WTC11 (cell line): ENCODE data around the gene MITF. TPM values are rescaled to one million over a fixed set of nuclear protein-coding genes. Genes with fewer than 3 reads are reported as not detected.

Experiments
- ATAC-seq: fragments of 200-7000 bp; cut with Tn5 transposase; 2 replicates; pipeline ENCODE4 v1.10.0; 2021; ENCODE audit warnings: mild to moderate bottlenecking, moderate library complexity
- CTCF ChIA-PET: fragments of 300-600 bp; sonication (Branson Sonifier 250); formaldehyde crosslinking; loops from one replicate; lab custom pipeline; 2021; ENCODE audit warnings: antibody characterized with exemption; lab: Charles Lee
- POLR2A ChIA-PET: fragments of 350-600 bp; sonication (Branson Sonifier 250); formaldehyde crosslinking; loops from one replicate; lab custom pipeline; 2021; ENCODE audit warnings: antibody characterized with exemption; lab: Charles Lee
- DNase-seq: peaks from one replicate; pipeline ENCODE4 v3.0.0; 2021; ENCODE audit warnings: low spot score
- H3K27ac Mint-ChIP-seq: 2 replicates; pipeline ENCODE4 v1.8.0; 2021; ENCODE audit warnings: mixed read lengths
- H3K27me3 Mint-ChIP-seq: 2 replicates; pipeline ENCODE4 v1.8.0; 2021; ENCODE audit warnings: low read depth, mild to moderate bottlenecking, moderate library complexity, mixed read lengths
- H3K36me3 Mint-ChIP-seq: 2 replicates; pipeline ENCODE4 v1.8.0; 2021; ENCODE audit warnings: mixed read lengths
- H3K4me1 Mint-ChIP-seq: 2 replicates; pipeline ENCODE4 v1.8.0; 2022; ENCODE audit warnings: mixed read lengths
- H3K4me3 Mint-ChIP-seq: 2 replicates; pipeline ENCODE4 v1.8.0; 2021; ENCODE audit warnings: mild to moderate bottlenecking, moderate library complexity, mixed read lengths
- H3K9me3 Mint-ChIP-seq: 2 replicates; pipeline ENCODE4 v1.8.0; 2021; ENCODE audit warnings: mixed read lengths
- AR ChIP-seq: fragments of 250-450 bp; sonication (Bioruptor Pico); IDR thresholded peaks from 2 replicates; pipeline ENCODE4 v1.9.0; 2021; ENCODE audit warnings: mild to moderate bottlenecking
- ATF6 ChIP-seq: sonication (generic); formaldehyde crosslinking; IDR thresholded peaks from 2 replicates; pipeline ENCODE4 v1.8.1; 2023; ENCODE audit warnings: mild to moderate bottlenecking, missing genetic modification reagents
- CDX4 ChIP-seq: fragments of 250-450 bp; sonication (Bioruptor Pico); IDR thresholded peaks from 2 replicates; pipeline ENCODE4 v1.9.0; 2021; ENCODE audit warnings: moderate library complexity, mild to moderate bottlenecking, inconsistent platforms, borderline replicate concordance
- CREB1 ChIP-seq: sonication (generic); formaldehyde crosslinking; IDR thresholded peaks from 2 replicates; pipeline ENCODE4 v1.8.0; 2023; ENCODE audit warnings: mild to moderate bottlenecking, missing genetic modification reagents
- CREM ChIP-seq: sonication (generic); formaldehyde crosslinking; IDR thresholded peaks from 2 replicates; pipeline ENCODE4 v1.8.1; 2022; ENCODE audit warnings: mild to moderate bottlenecking, missing genetic modification reagents, moderate library complexity
- ETV6 ChIP-seq: sonication (generic); formaldehyde crosslinking; IDR thresholded peaks from 2 replicates; pipeline ENCODE4 v1.8.1; 2022; ENCODE audit warnings: mild to moderate bottlenecking, missing genetic modification reagents
- FOXK1 ChIP-seq: sonication (generic); formaldehyde crosslinking; IDR thresholded peaks from 2 replicates; pipeline ENCODE4 v1.8.0; 2022; ENCODE audit warnings: mild to moderate bottlenecking, moderate library complexity, missing genetic modification reagents
- FOXP1 ChIP-seq: sonication (generic); formaldehyde crosslinking; IDR thresholded peaks from 2 replicates; pipeline ENCODE4 v1.8.0; 2022; ENCODE audit warnings: missing genetic modification reagents, mild to moderate bottlenecking, moderate library complexity, borderline replicate concordance
- FOXP4 ChIP-seq: sonication (generic); formaldehyde crosslinking; IDR thresholded peaks from 2 replicates; pipeline ENCODE4 v1.8.0; 2022; ENCODE audit warnings: mild to moderate bottlenecking, missing genetic modification reagents
- GRHL2 ChIP-seq: fragments of 250-450 bp; sonication (Bioruptor Pico); IDR thresholded peaks from 2 replicates; pipeline ENCODE4 v1.8.0; 2022; ENCODE audit warnings: mild to moderate bottlenecking, moderate library complexity; ENCODE audit not compliant: insufficient replicate concordance, severe bottlenecking
- NR3C1 ChIP-seq: sonication (generic); formaldehyde crosslinking; conservative IDR thresholded peaks from 2 replicates; pipeline ENCODE4 v1.8.1; 2023; ENCODE audit warnings: low read depth, mild to moderate bottlenecking, missing genetic modification reagents
- PRDM15 ChIP-seq: sonication (generic); formaldehyde crosslinking; IDR thresholded peaks from 2 replicates; pipeline ENCODE4 v1.8.0; 2022; ENCODE audit warnings: missing genetic modification reagents
- RORB ChIP-seq: fragments of 250-450 bp; sonication (Bioruptor Pico); IDR thresholded peaks from 2 replicates; pipeline ENCODE4 v1.9.0; 2021; ENCODE audit warnings: mild to moderate bottlenecking
- SMAD3 ChIP-seq: sonication (generic); formaldehyde crosslinking; IDR thresholded peaks from 2 replicates; pipeline ENCODE4 v1.8.0; 2022; ENCODE audit warnings: missing genetic modification reagents, mild to moderate bottlenecking, borderline replicate concordance
- SMAD4 ChIP-seq: sonication (generic); formaldehyde crosslinking; IDR thresholded peaks from 2 replicates; pipeline ENCODE4 v1.8.0; 2022; ENCODE audit warnings: mild to moderate bottlenecking, missing genetic modification reagents
- TCF7 ChIP-seq: sonication (generic); formaldehyde crosslinking; IDR thresholded peaks from 2 replicates; pipeline ENCODE4 v1.8.0; 2022; ENCODE audit warnings: mild to moderate bottlenecking, low read depth, missing genetic modification reagents, moderate library complexity
- TEAD4 ChIP-seq: sonication (generic); formaldehyde crosslinking; IDR thresholded peaks from 2 replicates; pipeline ENCODE4 v1.8.0; 2022; ENCODE audit warnings: mild to moderate bottlenecking, missing genetic modification reagents
- ZBTB21 ChIP-seq: sonication (generic); formaldehyde crosslinking; IDR thresholded peaks from 2 replicates; pipeline ENCODE4 v1.8.1; 2023; ENCODE audit warnings: mild to moderate bottlenecking, missing genetic modification reagents, borderline replicate concordance
- ZNF121 ChIP-seq: sonication (generic); formaldehyde crosslinking; IDR thresholded peaks from 2 replicates; pipeline ENCODE4 v1.8.0; 2023; ENCODE audit warnings: missing genetic modification reagents
- ZNF532 ChIP-seq: fragments of 250-450 bp; sonication (Bioruptor Pico); IDR thresholded peaks from 2 replicates; pipeline ENCODE4 v1.9.0; 2021; ENCODE audit warnings: mild to moderate bottlenecking, borderline replicate concordance
- total RNA-seq: library from RNA; stranded (reverse); gene quantifications from 3 replicates; pipeline ENCODE4 v1.2.3, GENCODE V29; 2021

The MITF gene
- total RNA-seq, 1 experiment from 2014 or later, result 1.3 TPM

GRCh38 chr3:69985266-69985665 lies 246.0 kb downstream of the MITF start:
- peaks cover 11% of the 10 kb centered on the region for H3K4me1 Mint-ChIP-seq
- H3K36me3 Mint-ChIP-seq, result no peaks in the 10 kb centered on the region
- H3K4me3 Mint-ChIP-seq, result no peak overlapping the region
- peaks cover 51% of the 10 kb centered on the region for H3K27me3 Mint-ChIP-seq
- DNase-seq, result no peak
- no peak overlapping the region for H3K27ac Mint-ChIP-seq
- POLR2A ChIA-PET, result interaction anchor here (1.0 kb wide), 1 partner anchor 11 kb away, joined by 5 read pairs; no protein-coding TSS in a partner anchor
- peaks cover 11% of the 10 kb centered on the region for H3K9me3 Mint-ChIP-seq
- ATAC-seq, result no peak
- CTCF ChIA-PET, result no interaction called here
- TF ChIP-seq AR (CRISPR knock-in tag) (no peak), FOXP1 (CRISPR knock-in tag) (no peak), ATF6 (no peak), RORB (CRISPR knock-in tag) (no peak), PRDM15 (no peak), GRHL2 (CRISPR knock-in tag) (no peak), CREB1 (CRISPR knock-in tag) (no peak), SMAD3 (no peak), CDX4 (CRISPR knock-in tag) (no peak), NR3C1 (CRISPR knock-in tag) (no peak), ETV6 (CRISPR knock-in tag) (no peak), ZNF121 (no peak), CREM (no peak)

GRCh38 chr3:69986419-69986818 lies 247.2 kb downstream of the MITF start:
- Mint-ChIP-seq H3K4me1 (peaks cover 11% of the 10 kb centered on the region), H3K9me3 (0 out of 2 replicates have a peak, but pooled peaks cover 4% of the 10 kb centered on the region), H3K27ac (no peak overlapping the region), H3K4me3 (no peak overlapping the region), H3K36me3 (no peaks in the 10 kb centered on the region), H3K27me3 (peaks cover 43% of the 10 kb centered on the region)
- no peak for ATAC-seq
- ChIA-PET CTCF (no interaction called here), POLR2A (no interaction called here)
- DNase-seq, result no peak
- TF ChIP-seq ZBTB21 (no peak), NR3C1 (CRISPR knock-in tag) (no peak), RORB (CRISPR knock-in tag) (no peak), TEAD4 (CRISPR knock-in tag) (no peak), ZNF532 (CRISPR knock-in tag) (no peak), TCF7 (CRISPR knock-in tag) (no peak), FOXK1 (CRISPR knock-in tag) (no peak), FOXP4 (CRISPR knock-in tag) (no peak), SMAD4 (CRISPR knock-in tag) (no peak)
